GM23248 (cell line): ENCODE results near the gene CMYA5.

Experiments
- EZH2 ChIP-seq: fragments of 200-600 bp; sonication (generic); IDR thresholded peaks from 2 replicates; pipeline ENCODE4 v1.6.1; 2018; ENCODE audit warnings: antibody characterized with exemption, mild to moderate bottlenecking; ENCODE audit not compliant: insufficient read depth, poor library complexity, severe bottlenecking
- EZH2phosphoT487 ChIP-seq: fragments of 200-600 bp; sonication (generic); IDR thresholded peaks from 2 replicates; pipeline ENCODE4 v1.6.1; 2018; ENCODE audit warnings: antibody characterized with exemption, moderate library complexity, mild to moderate bottlenecking, low read depth; ENCODE audit not compliant: insufficient read depth

- TF ChIP-seq EZH2, result no peak
- TF ChIP-seq EZH2phosphoT487, result no peak
Measured at GRCh38 chr5:79666758-79667157, 22.9 kb upstream of the CMYA5 start.
